Regular cardiac myocyte (primary cell): ENCODE results near the gene OTUD6A. TPM values are rescaled to one million over a fixed set of nuclear protein-coding genes. Genes with fewer than 3 reads are reported as not detected.

ENCODE experiments used
- total RNA-seq: library from RNA; depleted of rRNA; stranded (reverse); fragments of >200 nt; gene quantifications from 2 replicates; pipeline ENCODE4 v1.2.3, GENCODE V29; 2014

Gene OTUD6A
- not detected in 2 replicates for total RNA-seq

GRCh38 chrX:70062076-70062475, at the start of gene OTUD6A:
OTUD6A (plus strand) TSS chrX:70062457; CDS start chrX:70062525, 68 bp downstream.

GRCh38 chrX:70049925-70050324, 12.3 kb upstream of the OTUD6A start, which contains the start of gene AWAT2:
AWAT2 (minus strand) TSS chrX:70049938; CDS start chrX:70049932, 6 bp downstream.

Other genes with a start within 250 kb of the OTUD6A start
- under 0.01 TPM in 1 of 2 replicates, not detected in the other for gene AWAT2, start 12.5 kb upstream of the OTUD6A start, total RNA-seq
- gene IGBP1, start 71.0 kb downstream of the OTUD6A start, total RNA-seq, result 44.3 and 87.1 TPM in 2 replicates
- not detected in 2 replicates for gene DGAT2L6, start 115.0 kb downstream of the OTUD6A start, total RNA-seq
- gene AWAT1, start 172.2 kb downstream of the OTUD6A start, total RNA-seq, result not detected in 2 replicates
- not detected in 2 replicates for gene P2RY4, start 197.7 kb downstream of the OTUD6A start, total RNA-seq
- gene ARR3, start 205.9 kb downstream of the OTUD6A start, total RNA-seq, result not detected in 2 replicates
- not detected in 2 replicates for gene RAB41, start 219.7 kb downstream of the OTUD6A start, total RNA-seq
- gene PDZD11, start 227.5 kb downstream of the OTUD6A start, total RNA-seq, result 43.7 and 65.9 TPM in 2 replicates
- gene KIF4A, start 227.6 kb downstream of the OTUD6A start, total RNA-seq, result 2.0 and 23.8 TPM in 2 replicates